Measurements from ENCODE around the gene OPN1SW.

Gene OPN1SW, protein sequence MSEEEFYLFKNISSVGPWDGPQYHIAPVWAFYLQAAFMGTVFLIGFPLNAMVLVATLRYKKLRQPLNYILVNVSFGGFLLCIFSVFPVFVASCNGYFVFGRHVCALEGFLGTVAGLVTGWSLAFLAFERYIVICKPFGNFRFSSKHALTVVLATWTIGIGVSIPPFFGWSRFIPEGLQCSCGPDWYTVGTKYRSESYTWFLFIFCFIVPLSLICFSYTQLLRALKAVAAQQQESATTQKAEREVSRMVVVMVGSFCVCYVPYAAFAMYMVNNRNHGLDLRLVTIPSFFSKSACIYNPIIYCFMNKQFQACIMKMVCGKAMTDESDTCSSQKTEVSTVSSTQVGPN

GRCh38 chr7:128775744-128776474 is at the start of gene OPN1SW:
OPN1SW (minus strand) TSS chr7:128775794; CDS start chr7:128775781, 13 bp downstream.
- no peak for DNase-seq (ENCODE audit: low read depth)

- DNase-seq (ENCODE audit: low read depth): no peak
Measured at GRCh38 chr7:128821724-128822123, 46.1 kb upstream of the OPN1SW start.

GRCh38 chr7:128818694-128819093 is 43.1 kb upstream of the OPN1SW start:
- DNase-seq (ENCODE audit: low read depth): no peak

DNA sequence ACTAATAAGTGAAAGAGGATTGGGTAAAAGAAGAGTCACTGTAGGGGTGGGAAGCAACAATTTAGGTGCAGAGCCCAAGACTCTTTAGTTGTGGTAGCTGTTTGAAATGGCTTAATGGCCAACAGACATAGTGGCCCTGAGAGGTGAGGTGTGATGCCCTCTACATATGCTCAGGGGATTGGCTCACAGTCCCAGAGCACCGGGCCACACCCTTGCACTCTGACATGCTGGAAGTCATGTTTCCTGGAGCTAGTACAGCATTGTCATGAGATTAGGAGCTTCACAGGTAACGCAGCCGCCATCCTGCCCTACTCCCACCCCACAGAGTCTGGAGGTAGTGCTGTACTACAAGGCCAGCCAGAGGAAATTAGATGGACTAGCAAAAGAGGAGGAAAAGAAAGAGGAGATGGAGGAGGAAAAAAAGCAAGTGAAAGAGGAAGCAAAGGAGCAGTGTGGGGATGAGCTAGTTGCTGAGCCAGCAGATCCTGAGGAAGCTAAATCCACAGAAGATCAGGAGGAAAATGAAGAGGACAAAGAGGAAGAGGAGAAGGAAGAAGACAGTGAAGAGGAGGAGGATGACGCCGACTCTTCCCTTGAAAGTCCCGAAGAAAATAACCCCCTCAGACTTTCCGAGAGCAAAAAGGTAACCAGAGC is 39.8 kb upstream of the OPN1SW start:
- DNase-seq (ENCODE audit: low read depth): no peak

DNA sequence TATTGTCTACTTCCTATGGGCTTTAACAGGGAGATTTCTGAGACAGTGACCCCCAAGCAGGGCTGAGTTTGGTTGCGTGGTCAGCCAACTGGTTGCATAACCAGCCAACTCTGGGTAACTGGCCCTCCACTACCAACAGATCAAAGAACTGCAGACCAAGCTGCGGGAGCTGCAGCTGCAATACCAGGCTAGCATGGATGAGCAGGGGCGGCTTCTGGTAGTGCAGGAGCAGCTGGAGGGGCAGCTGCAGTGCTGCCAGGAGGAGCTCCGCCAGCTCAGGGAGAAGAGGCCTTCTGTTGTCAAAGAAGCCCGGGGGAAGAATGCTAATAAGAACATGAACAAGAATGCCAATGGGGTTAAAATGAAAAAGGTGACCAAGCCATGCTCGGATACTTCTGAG is 38.9 kb upstream of the OPN1SW start:
- DNase-seq (ENCODE audit: low read depth): no peak

DNA sequence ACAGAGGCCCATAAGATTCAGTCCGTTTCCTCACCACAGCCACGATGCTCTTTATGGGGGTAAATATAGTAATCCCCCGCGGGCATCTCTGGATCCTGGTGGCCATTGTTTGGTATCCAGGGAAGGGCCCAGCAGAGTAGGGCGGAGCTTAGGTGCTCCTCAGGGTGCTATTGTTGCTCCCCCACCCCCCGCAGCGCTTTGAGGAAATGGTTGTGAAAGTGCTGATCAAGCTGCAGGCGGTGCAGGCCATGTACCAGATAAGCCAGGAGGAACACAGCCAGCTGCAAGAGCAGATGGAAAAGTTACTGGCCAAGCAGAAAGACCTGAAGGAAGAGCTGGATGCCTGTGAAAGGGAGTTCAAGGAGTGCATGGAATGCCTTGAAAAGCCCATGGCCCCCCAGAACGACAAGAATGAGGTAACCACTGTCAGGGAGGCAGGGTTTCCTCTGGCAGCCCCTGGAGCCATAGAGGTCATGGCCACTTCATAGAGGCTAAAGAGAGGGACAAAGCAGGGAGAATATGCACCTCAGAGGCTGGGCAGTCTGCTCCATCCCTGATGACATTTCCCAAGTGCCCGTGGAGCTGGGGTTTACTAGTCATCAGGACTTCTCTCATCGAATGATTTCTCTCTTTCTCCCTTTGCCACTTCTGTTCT is 37.0 kb upstream of the OPN1SW start:
- DNase-seq (ENCODE audit: low read depth): no peak

- DNase-seq (ENCODE audit: low read depth): no peak
Measured at GRCh38 chr7:128811631-128812430, 36.2 kb upstream of the OPN1SW start.

DNA sequence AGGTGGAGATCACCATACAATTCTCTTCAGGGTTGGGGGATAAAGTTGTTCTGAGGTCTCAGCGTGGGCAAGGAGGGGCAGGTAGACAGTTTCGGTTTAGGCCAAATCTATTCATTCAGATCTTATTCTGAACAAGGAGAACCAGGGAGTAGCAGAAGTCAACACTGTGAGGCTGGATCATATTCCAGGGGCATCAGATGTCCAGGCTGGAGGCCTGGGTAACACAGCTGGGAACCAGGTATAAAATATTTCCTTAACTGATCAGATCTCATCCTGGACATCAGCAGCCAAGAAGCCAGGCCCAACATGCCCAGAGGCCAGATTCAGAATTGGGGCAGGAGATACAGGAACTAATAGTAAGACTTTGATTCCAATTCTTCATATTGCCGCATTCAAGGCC is 35.4 kb upstream of the OPN1SW start:
- DNase-seq (ENCODE audit: low read depth): no peak

GRCh38 chr7:128810473-128810872 is 34.9 kb upstream of the OPN1SW start:
- DNase-seq (ENCODE audit: low read depth): no peak

GRCh38 chr7:128809363-128809762 is 33.8 kb upstream of the OPN1SW start:
- no peak for DNase-seq (ENCODE audit: low read depth)

- DNase-seq (ENCODE audit: low read depth): no peak
Measured at GRCh38 chr7:128807191-128807590, 31.6 kb upstream of the OPN1SW start.

- DNase-seq (ENCODE audit: low read depth): no peak
Measured at GRCh38 chr7:128805225-128805624, 29.6 kb upstream of the OPN1SW start.

GRCh38 chr7:128804484-128804883 is 28.9 kb upstream of the OPN1SW start:
- DNase-seq (ENCODE audit: low read depth): no peak

DNA sequence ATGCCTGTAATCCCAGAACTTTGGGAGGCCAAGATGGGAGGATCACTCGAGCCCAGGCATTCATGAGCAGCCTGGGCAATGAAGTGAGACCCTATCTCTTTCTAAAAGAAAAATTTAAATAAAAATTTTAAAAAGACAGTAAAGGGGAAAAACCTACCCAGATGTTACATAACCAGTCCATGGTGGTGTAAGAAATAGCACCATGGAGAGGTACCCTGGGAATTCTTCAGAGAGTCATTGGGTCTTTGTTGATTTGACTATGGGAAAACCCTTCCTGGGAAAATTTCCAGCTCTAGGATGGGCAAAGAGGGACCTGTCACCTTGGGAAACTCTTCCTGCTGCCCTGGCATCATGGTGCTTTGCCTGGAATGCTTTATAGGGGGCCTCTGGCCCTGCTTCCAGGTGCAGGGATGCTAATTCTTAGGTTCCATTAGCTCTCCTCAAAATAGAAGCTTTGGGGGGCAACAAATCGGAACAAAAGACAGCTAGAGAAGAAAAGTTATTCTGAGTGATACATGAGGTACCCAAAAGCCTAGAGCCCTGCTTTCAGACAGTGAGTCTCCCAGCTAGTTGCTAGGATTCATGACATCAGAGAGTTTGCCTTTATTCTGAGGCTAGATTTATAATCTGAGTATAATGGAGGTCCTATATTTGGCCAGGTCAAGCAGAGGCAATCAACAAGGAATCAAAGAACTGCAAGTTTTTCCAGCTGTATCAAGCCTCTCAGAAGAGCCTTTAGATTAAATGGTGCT is 26.2 kb upstream of the OPN1SW start:
- no peak for DNase-seq (ENCODE audit: low read depth)

GRCh38 chr7:128801003-128801402 is 25.4 kb upstream of the OPN1SW start:
- DNase-seq (ENCODE audit: low read depth): no peak

GRCh38 chr7:128800567-128800966 is 25.0 kb upstream of the OPN1SW start:
- DNase-seq (ENCODE audit: low read depth): no peak

- no peak for DNase-seq (ENCODE audit: low read depth)
Measured at GRCh38 chr7:128799451-128799850, 23.9 kb upstream of the OPN1SW start.

DNA sequence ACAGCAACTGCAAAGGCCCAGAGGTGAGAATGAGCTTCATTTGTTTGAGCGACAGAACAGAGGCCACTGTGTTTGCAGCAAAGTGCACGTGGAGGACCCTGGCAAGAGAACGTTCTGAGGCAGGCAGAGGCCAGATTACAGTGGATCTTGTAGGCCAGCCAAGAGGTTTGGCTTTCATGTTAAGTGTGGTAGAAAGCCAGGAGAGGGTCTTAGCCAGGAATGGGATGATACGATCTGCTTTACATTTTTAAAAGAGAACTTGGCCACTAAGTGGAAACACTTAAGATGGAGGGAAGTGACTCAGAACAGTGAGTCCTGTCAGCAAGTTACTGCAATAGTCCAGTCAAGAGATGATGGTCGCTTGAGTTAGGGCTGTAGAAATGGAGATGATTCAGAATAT is 20.7 kb upstream of the OPN1SW start:
- no peak for DNase-seq (ENCODE audit: low read depth)

- no peak for DNase-seq (ENCODE audit: low read depth)
Measured at GRCh38 chr7:128795129-128795528, 19.5 kb upstream of the OPN1SW start.

DNA sequence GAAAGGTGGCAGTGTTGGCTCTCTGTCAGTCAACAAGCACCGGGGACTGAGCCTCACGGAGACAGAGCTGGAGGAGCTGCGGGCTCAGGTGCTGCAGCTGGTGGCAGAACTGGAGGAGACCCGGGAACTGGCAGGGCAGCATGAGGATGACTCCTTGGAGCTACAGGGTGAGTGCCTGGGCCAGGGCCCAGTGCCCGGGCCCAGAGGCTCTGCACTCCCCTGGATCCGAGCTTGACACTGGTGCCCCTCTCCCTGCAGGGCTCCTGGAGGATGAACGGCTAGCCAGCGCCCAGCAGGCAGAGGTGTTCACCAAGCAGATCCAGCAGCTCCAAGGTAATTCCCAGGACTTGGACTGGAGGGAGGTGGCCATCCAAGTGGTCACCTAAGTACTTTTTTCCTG is 18.8 kb upstream of the OPN1SW start:
- no peak for DNase-seq (ENCODE audit: low read depth)

GRCh38 chr7:128794020-128794419 is 18.4 kb upstream of the OPN1SW start:
- peak; percentile 4 for DNase-seq (ENCODE audit: low read depth)
